Measurements from ENCODE around the gene DMPK. TPM values are rescaled to one million over a fixed set of nuclear protein-coding genes. Genes with fewer than 3 reads are reported as not detected.

The DMPK gene
- total RNA-seq, 1 experiment from 2014 or later, result 40.5 TPM

- no TSS peak for BruUV-seq (replicated peaks)
- Mint-ChIP-seq H3K9me3 (ENCODE audit: unreplicated experiment) (no peaks in the 10 kb centered on the region), H3K4me1 (ENCODE audit: insufficient read depth, unreplicated experiment) (peaks cover 28% of the 10 kb centered on the region), H3K36me3 (ENCODE audit: insufficient read depth, unreplicated experiment) (peaks cover 5% of the 10 kb centered on the region), H3K27me3 (ENCODE audit: insufficient read depth, unreplicated experiment) (no peaks in the 10 kb centered on the region), H3K4me3 (ENCODE audit: unreplicated experiment) (no peak overlapping the region), H3K27ac (ENCODE audit: low read depth, unreplicated experiment) (peak overlapping the region; percentile 13)
- TF ChIP-seq CTCF (IDR thresholded peaks at IDR 0.05; ENCODE audit: unreplicated experiment), result no peak
- ChIA-PET POLR2A (interaction anchor here (1.2 kb wide), 1 partner anchor 25 kb away, joined by 8 read pairs; the partner anchor contains the start of gene SIX5), CTCF (interaction anchor here (0.6 to 1.5 kb wide), 3 partner anchors 10 to 25 kb away, joined by 3 to 7 read pairs (median 4); partner anchors contain the start of gene SIX5)
- no peak for DNase-seq (ENCODE audit: unreplicated experiment)
- intact Hi-C loops (cut with micrococcal nuclease), result no loop called here
Observed at GRCh38 chr19:45794627-45795026, 12.3 kb upstream of the DMPK start.

- H3K27me3 Mint-ChIP-seq (ENCODE audit: insufficient read depth, unreplicated experiment), result no peaks in the 10 kb centered on the region
- no TSS peak for BruUV-seq (replicated peaks)
- H3K36me3 Mint-ChIP-seq (ENCODE audit: insufficient read depth, unreplicated experiment), result peaks cover 13% of the 10 kb centered on the region
- no peaks in the 10 kb centered on the region for H3K9me3 Mint-ChIP-seq (ENCODE audit: unreplicated experiment)
- no peak for DNase-seq (ENCODE audit: unreplicated experiment)
- CTCF ChIA-PET, result interaction anchor here (1.5 kb wide), 1 partner anchor 23 kb away, joined by 7 read pairs; no protein-coding TSS in a partner anchor
- peaks cover 28% of the 10 kb centered on the region for H3K4me1 Mint-ChIP-seq (ENCODE audit: insufficient read depth, unreplicated experiment)
- TF ChIP-seq CTCF (IDR thresholded peaks at IDR 0.05; ENCODE audit: unreplicated experiment), result no peak
- POLR2A ChIA-PET, result interaction anchor here (0.7 to 2.8 kb wide), 5 partner anchors 16 to 1311 kb away, joined by 4 to 30 read pairs (median 8); partner anchors contain the start of gene SIX5
- intact Hi-C loops (cut with micrococcal nuclease), result no loop called here
- H3K27ac Mint-ChIP-seq (ENCODE audit: low read depth, unreplicated experiment), result peak overlapping the region; percentile 90
- H3K4me3 Mint-ChIP-seq (ENCODE audit: unreplicated experiment), result no peak overlapping the region
Observed at GRCh38 chr19:45793876-45794275, 11.6 kb upstream of the DMPK start.

GRCh38 chr19:45793178-45793564, 10.9 kb upstream of the DMPK start:
- POLR2A ChIA-PET, result interaction anchor here (0.6 to 3.0 kb wide), 12 partner anchors 9 to 162 kb away, joined by 3 to 30 read pairs (median 4); partner anchors contain the start of genes DMPK, QPCTL, SIX5 and SNRPD2
- BruUV-seq (replicated peaks), result no TSS peak
- intact Hi-C loops (cut with micrococcal nuclease), result no loop called here

More at GRCh38 chr19:45793178-45793564, 10.9 kb upstream of the DMPK start:
- peaks cover 20% of the 10 kb centered on the region for H3K36me3 Mint-ChIP-seq (ENCODE audit: insufficient read depth, unreplicated experiment)
- TF ChIP-seq CTCF (IDR thresholded peaks at IDR 0.05; ENCODE audit: unreplicated experiment), result no peak
- peak overlapping the region; percentile 78 for H3K4me3 Mint-ChIP-seq (ENCODE audit: unreplicated experiment)
- peaks cover 28% of the 10 kb centered on the region for H3K4me1 Mint-ChIP-seq (ENCODE audit: insufficient read depth, unreplicated experiment)
- no peaks in the 10 kb centered on the region for H3K9me3 Mint-ChIP-seq (ENCODE audit: unreplicated experiment)
- H3K27ac Mint-ChIP-seq (ENCODE audit: low read depth, unreplicated experiment), result peak overlapping the region; percentile 90
- no peaks in the 10 kb centered on the region for H3K27me3 Mint-ChIP-seq (ENCODE audit: insufficient read depth, unreplicated experiment)
- no peak for DNase-seq (ENCODE audit: unreplicated experiment)
- CTCF ChIA-PET, result interaction anchor here (0.6 kb wide), 1 partner anchor 89 kb away, joined by 4 read pairs; no protein-coding TSS in a partner anchor
